Measurements from ENCODE around the gene DNAH12. TPM values are rescaled to one million over a fixed set of nuclear protein-coding genes. Genes with fewer than 3 reads are reported as not detected.
"Not testable (repeated sequence)": the region's sequence is repeated elsewhere in the genome, so short reads cannot be mapped to it uniquely, and the experiment has no call there.

Gene DNAH12
- total and polyA plus RNA-seq, 10 of the 15 experiments (the other 5 are each of a cell fraction or from before 2014, with no cell fraction given), result under 0.01 to 0.35 (median 0.08) TPM

GRCh38 chr3:57449276-57449847, 94.8 kb downstream of the DNAH12 start:
- H3K36me3 ChIP-seq (ENCODE audit: control insufficient read depth in 2 of 2, insufficient read depth in 2 of 2, low read length in 1 of 2); ATAC-seq; H3K9ac ChIP-seq (ENCODE audit: control insufficient read depth, insufficient read depth, low read length); in situ Hi-C loops (cut with MboI); FAIRE-seq; H3K27me3 ChIP-seq (replicated peaks in 1 of 2; ENCODE audit: control insufficient read depth in 2 of 2, insufficient read depth in 2 of 2, low read length in 1 of 2); H3K9me3 ChIP-seq (replicated peaks; ENCODE audit: control insufficient read depth, insufficient read depth, low read length); POLR2A ChIA-PET; BruUV-seq (replicated peaks); H3K4me3 ChIP-seq; DNase-seq (ENCODE audit: low read depth, low spot score); H3K27ac ChIP-seq (ENCODE audit: control insufficient read depth, insufficient read depth); RAD21 ChIA-PET (ENCODE audit: unreplicated experiment); H4K20me1 ChIP-seq (ENCODE audit: control insufficient read depth, insufficient read depth); H3K4me2 ChIP-seq (ENCODE audit: control insufficient read depth, insufficient read depth); H2AFZ ChIP-seq (ENCODE audit: control insufficient read depth, low read depth, low read length); H3K4me1 ChIP-seq (ENCODE audit: control insufficient read depth, insufficient read depth, low read length); intact Hi-C loops (cut with micrococcal nuclease; ENCODE audit: unreplicated experiment); H3K79me2 ChIP-seq (ENCODE audit: control insufficient read depth, insufficient read depth, low read length): not testable (repeated sequence)
- WGBS (ENCODE audit: insufficient coverage, insufficient replicate concordance, low lambda C conversion rate, missing lambda C conversion rate), result 77% methylated on average over 16 of the region's 33 CpGs
- CTCF ChIA-PET, result interaction anchor here (0.8 kb wide), 1 partner anchor 22 kb away, joined by 3 read pairs; no protein-coding TSS in a partner anchor
- SMC1A ChIA-PET (ENCODE audit: uncharacterized antibody, unreplicated experiment), result interaction anchor here (0.6 kb wide), 1 partner anchor 647 kb away, joined by 3 read pairs; no protein-coding TSS in a partner anchor

DNA sequence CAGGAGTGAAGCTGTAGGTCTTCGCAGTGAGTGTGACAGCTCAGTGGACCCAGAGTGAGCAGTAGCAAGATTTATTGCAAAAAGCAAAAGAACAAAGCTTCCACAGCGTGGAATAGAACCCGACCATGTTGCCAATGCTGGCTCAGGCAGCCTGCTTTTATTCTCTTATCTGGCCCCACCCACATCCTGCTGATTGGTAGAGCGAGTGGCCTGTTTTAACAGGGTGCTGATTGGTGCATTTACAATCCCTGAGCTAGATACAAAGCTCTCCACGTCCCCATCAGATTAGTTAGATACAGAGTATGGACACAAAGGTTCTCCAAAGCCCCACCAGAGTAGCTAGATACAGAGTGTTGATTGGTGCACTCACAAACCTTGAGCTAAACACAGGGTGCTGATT, 95.7 kb downstream of the DNAH12 start:
- intact Hi-C loops (cut with micrococcal nuclease; ENCODE audit: unreplicated experiment); H3K4me1 ChIP-seq (ENCODE audit: control insufficient read depth, insufficient read depth, low read length); RAD21 ChIA-PET (ENCODE audit: unreplicated experiment); DNase-seq (ENCODE audit: low read depth, low spot score); POLR2A ChIA-PET; H3K79me2 ChIP-seq (ENCODE audit: control insufficient read depth, insufficient read depth, low read length); in situ Hi-C loops (cut with MboI); H4K20me1 ChIP-seq (ENCODE audit: control insufficient read depth, insufficient read depth); H3K9ac ChIP-seq (ENCODE audit: control insufficient read depth, insufficient read depth, low read length); H3K27me3 ChIP-seq (replicated peaks in 1 of 2; ENCODE audit: control insufficient read depth in 2 of 2, insufficient read depth in 2 of 2, low read length in 1 of 2); BruUV-seq (replicated peaks); H3K36me3 ChIP-seq (ENCODE audit: control insufficient read depth in 2 of 2, insufficient read depth in 2 of 2, low read length in 1 of 2); H3K4me2 ChIP-seq (ENCODE audit: control insufficient read depth, insufficient read depth); H3K9me3 ChIP-seq (replicated peaks; ENCODE audit: control insufficient read depth, insufficient read depth, low read length); H2AFZ ChIP-seq (ENCODE audit: control insufficient read depth, low read depth, low read length); ATAC-seq; H3K27ac ChIP-seq (ENCODE audit: control insufficient read depth, insufficient read depth); H3K4me3 ChIP-seq; FAIRE-seq: not testable (repeated sequence)
- WGBS (ENCODE audit: insufficient coverage, insufficient replicate concordance, low lambda C conversion rate, missing lambda C conversion rate), result 40% methylated on average over 5 of the region's 5 CpGs
- ChIA-PET CTCF (interaction anchor here (0.8 to 4.0 kb wide), 2 partner anchors 22 to 51 kb away, joined by 3 to 16 read pairs; no protein-coding TSS in a partner anchor), SMC1A (ENCODE audit: uncharacterized antibody, unreplicated experiment) (interaction anchor here (0.6 kb wide), 1 partner anchor 648 kb away, joined by 3 read pairs; no protein-coding TSS in a partner anchor)
